ENCODE data around the gene METTL1. TPM values are rescaled to one million over a fixed set of nuclear protein-coding genes. Genes with fewer than 3 reads are reported as not detected.
"Not testable (repeated sequence)": the region's sequence is repeated elsewhere in the genome, so short reads cannot be mapped to it uniquely, and the experiment has no call there.

METTL1 gene
- total RNA-seq, 1 donor from 2014 or later: 26.8 TPM

- TF ChIP-seq, protein P1, sequence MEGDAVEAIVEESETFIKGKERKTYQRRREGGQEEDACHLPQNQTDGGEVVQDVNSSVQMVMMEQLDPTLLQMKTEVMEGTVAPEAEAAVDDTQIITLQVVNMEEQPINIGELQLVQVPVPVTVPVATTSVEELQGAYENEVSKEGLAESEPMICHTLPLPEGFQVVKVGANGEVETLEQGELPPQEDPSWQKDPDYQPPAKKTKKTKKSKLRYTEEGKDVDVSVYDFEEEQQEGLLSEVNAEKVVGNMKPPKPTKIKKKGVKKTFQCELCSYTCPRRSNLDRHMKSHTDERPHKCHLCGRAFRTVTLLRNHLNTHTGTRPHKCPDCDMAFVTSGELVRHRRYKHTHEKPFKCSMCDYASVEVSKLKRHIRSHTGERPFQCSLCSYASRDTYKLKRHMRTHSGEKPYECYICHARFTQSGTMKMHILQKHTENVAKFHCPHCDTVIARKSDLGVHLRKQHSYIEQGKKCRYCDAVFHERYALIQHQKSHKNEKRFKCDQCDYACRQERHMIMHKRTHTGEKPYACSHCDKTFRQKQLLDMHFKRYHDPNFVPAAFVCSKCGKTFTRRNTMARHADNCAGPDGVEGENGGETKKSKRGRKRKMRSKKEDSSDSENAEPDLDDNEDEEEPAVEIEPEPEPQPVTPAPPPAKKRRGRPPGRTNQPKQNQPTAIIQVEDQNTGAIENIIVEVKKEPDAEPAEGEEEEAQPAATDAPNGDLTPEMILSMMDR (IDR thresholded peaks at IDR 0.05): no peak
- peaks cover 13% of the 10 kb centered on the region for H3K4me1 Mint-ChIP-seq (ENCODE audit: low read depth)
Observed at GRCh38 chr12:57724003-57724935, 47.6 kb downstream of the METTL1 start.

GRCh38 chr12:57723630-57723962 is 48.3 kb downstream of the METTL1 start:
- Mint-ChIP-seq H3K4me3 (ENCODE audit: unreplicated experiment) (no peak overlapping the region), H3K9me3 (ENCODE audit: low read depth) (no peaks in the 10 kb centered on the region), H3K27ac (ENCODE audit: unreplicated experiment) (no peak overlapping the region), H3K36me3 (ENCODE audit: low read depth) (peaks cover 24% of the 10 kb centered on the region), H3K27me3 (ENCODE audit: low read depth) (peaks cover 3% of the 10 kb centered on the region), H3K4me1 (ENCODE audit: low read depth) (peaks cover 13% of the 10 kb centered on the region)
- TF ChIP-seq, protein P1 (IDR thresholded peaks at IDR 0.05): no peak
- DNase-seq (ENCODE audit: low spot score): no peak

More at GRCh38 chr12:57724003-57724935, 47.6 kb downstream of the METTL1 start:
- H3K27me3 Mint-ChIP-seq (ENCODE audit: low read depth): peaks cover 3% of the 10 kb centered on the region
- H3K36me3 Mint-ChIP-seq (ENCODE audit: low read depth): peaks cover 18% of the 10 kb centered on the region
- no peak overlapping the region for H3K4me3 Mint-ChIP-seq (ENCODE audit: unreplicated experiment)
- H3K27ac Mint-ChIP-seq (ENCODE audit: unreplicated experiment): no peak overlapping the region
- no peak for DNase-seq (ENCODE audit: low spot score)
- H3K9me3 Mint-ChIP-seq (ENCODE audit: low read depth): no peaks in the 10 kb centered on the region

DNA sequence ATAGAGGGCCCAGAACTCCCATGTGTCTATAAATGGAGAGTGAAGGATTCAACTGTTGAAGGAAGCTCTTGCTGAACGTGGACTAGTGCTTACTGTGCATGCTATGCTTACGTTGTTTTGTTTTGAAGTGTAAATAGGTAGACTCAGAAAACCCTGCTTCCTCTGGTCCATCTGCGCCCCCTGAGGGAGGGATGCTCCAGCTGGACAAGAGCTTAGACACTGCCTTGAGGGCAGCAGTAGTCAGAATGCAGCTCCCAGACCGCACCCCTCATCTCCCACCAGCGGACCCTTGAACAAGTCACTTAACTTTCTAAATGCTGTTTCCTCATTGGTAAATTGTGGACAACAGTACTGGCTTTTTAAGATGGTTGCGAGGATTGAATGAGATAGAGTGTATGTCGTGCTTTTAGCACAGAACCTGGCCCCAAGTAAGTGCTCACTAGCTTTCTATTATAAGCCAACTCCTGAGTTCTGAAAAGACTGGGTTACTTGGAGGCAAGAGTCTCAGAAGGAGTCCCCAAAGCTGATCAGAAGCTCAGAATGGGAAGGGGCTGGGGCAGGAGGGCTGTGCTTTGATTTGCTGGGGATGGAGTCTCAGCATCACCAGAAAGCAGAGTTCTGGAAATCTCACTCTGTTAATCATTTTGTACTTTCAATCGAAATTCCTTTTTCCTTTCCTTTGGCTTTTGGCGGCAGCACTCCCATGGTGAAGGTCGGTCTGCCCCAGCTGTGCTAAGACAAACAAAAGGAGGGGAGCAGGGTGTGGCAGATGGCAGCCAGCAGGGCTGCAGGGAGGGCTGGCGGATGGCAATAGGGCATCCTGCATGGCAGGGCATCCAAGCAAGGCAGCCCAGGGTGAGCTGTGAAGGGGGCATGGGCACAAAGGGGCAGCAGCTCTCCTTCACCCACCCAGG is 48.9 kb downstream of the METTL1 start:
- peaks cover 3% of the 10 kb centered on the region for H3K27me3 Mint-ChIP-seq (ENCODE audit: low read depth)
- no peak overlapping the region for H3K27ac Mint-ChIP-seq (ENCODE audit: unreplicated experiment)
- peaks cover 28% of the 10 kb centered on the region for H3K36me3 Mint-ChIP-seq (ENCODE audit: low read depth)
- peaks cover 13% of the 10 kb centered on the region for H3K4me1 Mint-ChIP-seq (ENCODE audit: low read depth)
- H3K4me3 Mint-ChIP-seq (ENCODE audit: unreplicated experiment): no peak overlapping the region
- no peak for DNase-seq (ENCODE audit: low spot score)
- TF ChIP-seq, protein P1 (IDR thresholded peaks at IDR 0.05): no peak
- H3K9me3 Mint-ChIP-seq (ENCODE audit: low read depth): no peaks in the 10 kb centered on the region

DNA sequence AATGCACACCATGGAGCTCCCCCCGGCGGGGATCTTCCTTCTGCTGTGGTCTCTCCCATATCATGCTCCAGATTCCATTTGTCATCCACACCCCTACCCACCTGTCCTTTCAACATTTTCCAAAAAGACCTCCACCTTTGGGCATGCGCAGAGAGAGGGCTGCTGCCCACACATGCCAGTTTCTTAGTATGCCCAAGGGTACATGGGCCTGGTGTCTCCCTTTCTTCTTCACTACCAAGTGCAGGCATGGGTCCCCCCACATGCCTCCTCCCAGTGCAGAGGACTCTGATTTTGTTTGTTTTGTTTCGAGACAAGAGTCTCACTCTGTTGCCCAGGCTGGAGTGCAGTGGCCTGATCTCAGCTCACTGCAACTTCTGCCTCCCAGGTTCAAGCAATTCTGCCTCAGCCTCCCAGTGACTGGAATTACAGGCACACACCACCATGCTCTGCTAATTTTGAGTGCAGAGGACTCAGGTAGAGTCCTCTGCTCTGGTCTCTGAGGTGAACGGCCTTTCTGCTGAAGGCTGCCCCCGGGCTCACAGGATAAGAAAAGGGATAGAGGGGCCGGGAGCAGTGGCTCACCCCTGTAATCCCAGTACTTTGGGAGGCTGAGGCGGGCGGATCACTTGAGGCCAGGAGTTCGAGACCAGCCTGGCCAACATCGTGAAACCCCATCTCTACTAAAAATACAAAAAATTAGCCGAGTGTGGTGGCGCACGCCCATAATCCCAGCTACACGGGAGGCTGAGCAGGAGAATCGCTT is 49.9 kb downstream of the METTL1 start:
- DNase-seq (ENCODE audit: low spot score); H3K27me3 Mint-ChIP-seq (ENCODE audit: low read depth); H3K4me3 Mint-ChIP-seq (ENCODE audit: unreplicated experiment); H3K9me3 Mint-ChIP-seq (ENCODE audit: low read depth); H3K27ac Mint-ChIP-seq (ENCODE audit: unreplicated experiment): not testable (repeated sequence)
- H3K4me1 Mint-ChIP-seq (ENCODE audit: low read depth): peaks cover 10% of the 10 kb centered on the region
- peaks cover 31% of the 10 kb centered on the region for H3K36me3 Mint-ChIP-seq (ENCODE audit: low read depth)

- no peak for DNase-seq (ENCODE audit: low spot score)
- peaks cover 3% of the 10 kb centered on the region for H3K27me3 Mint-ChIP-seq (ENCODE audit: low read depth)
- H3K4me3 Mint-ChIP-seq (ENCODE audit: unreplicated experiment): no peak overlapping the region
- peaks cover 29% of the 10 kb centered on the region for H3K36me3 Mint-ChIP-seq (ENCODE audit: low read depth)
- TF ChIP-seq, protein P1 (IDR thresholded peaks at IDR 0.05): no peak
- peaks cover 6% of the 10 kb centered on the region for H3K4me1 Mint-ChIP-seq (ENCODE audit: low read depth)
- no peaks in the 10 kb centered on the region for H3K9me3 Mint-ChIP-seq (ENCODE audit: low read depth)
- H3K27ac Mint-ChIP-seq (ENCODE audit: unreplicated experiment): no peak overlapping the region
Observed at GRCh38 chr12:57720606-57721595, 51.0 kb downstream of the METTL1 start.
